ENCODE results near the gene GCLC. TPM values are rescaled to one million over a fixed set of nuclear protein-coding genes. Genes with fewer than 3 reads are reported as not detected.

Gene GCLC
- total RNA-seq, 1 experiment from 2014 or later = 37.2 TPM

GRCh38 chr6:53464483-53464882 is 80.4 kb downstream of the GCLC start:
- CTCF ChIA-PET = no interaction called here
- no peaks in the 10 kb centered on the region for H3K4me1 ChIP-seq (ENCODE audit: control insufficient read depth, insufficient read depth, low read length)
- no peak overlapping the region for H3K27ac ChIP-seq (ENCODE audit: low read length)
- H3K4me3 ChIP-seq (ENCODE audit: low read depth in 2 of 2, low read length in 2 of 2) = no peak overlapping the region
- ATAC-seq = no peak
- H3K36me3 ChIP-seq (ENCODE audit: control insufficient read depth, insufficient read depth, low read length) = no peaks in the 10 kb centered on the region
- no peaks in the 10 kb centered on the region for H3K27me3 ChIP-seq (ENCODE audit: control insufficient read depth, insufficient read depth, low read length)
- DNase-seq (ENCODE audit: low read depth, low spot score) = no peak
- POLR2A ChIA-PET = no interaction called here
- intact Hi-C loops (cut with micrococcal nuclease; ENCODE audit: unreplicated experiment) (no loop called here), in situ Hi-C loops (cut with HindIII; ENCODE audit: low pct_unique_long_range_greater_than_20kb, low sequenced_read_pairs) (no loop called here)
- no peaks in the 10 kb centered on the region for H3K9me3 ChIP-seq (ENCODE audit: control insufficient read depth, insufficient read depth, low read depth, low read length)
- BruUV-seq (replicated peaks) = no TSS peak
- no peak for TF ChIP-seq SIN3A (IDR thresholded peaks at IDR 0.05; ENCODE audit: borderline replicate concordance, insufficient read depth, low read depth, low read length)

GRCh38 chr6:53461696-53462095 is 83.2 kb downstream of the GCLC start:
- ChIA-PET CTCF (no interaction called here), POLR2A (no interaction called here)
- Histone ChIP-seq H3K27ac (ENCODE audit: low read length) (no peak overlapping the region), H3K27me3 (ENCODE audit: control insufficient read depth, insufficient read depth, low read length) (no peaks in the 10 kb centered on the region), H3K9me3 (ENCODE audit: control insufficient read depth, insufficient read depth, low read depth, low read length) (no peaks in the 10 kb centered on the region), H3K4me1 (ENCODE audit: control insufficient read depth, insufficient read depth, low read length) (no peaks in the 10 kb centered on the region), H3K36me3 (ENCODE audit: control insufficient read depth, insufficient read depth, low read length) (no peaks in the 10 kb centered on the region), H3K4me3 (ENCODE audit: low read depth in 2 of 2, low read length in 2 of 2) (no peak overlapping the region)
- no peak for ATAC-seq
- DNase-seq (ENCODE audit: low read depth, low spot score) = no peak
- no TSS peak for BruUV-seq (replicated peaks)
- intact Hi-C loops (cut with micrococcal nuclease; ENCODE audit: unreplicated experiment) = no loop called here
- TF ChIP-seq REST (IDR thresholded peaks at IDR 0.05; ENCODE audit: insufficient read depth in 1 of 2, low read depth in 2 of 2, low read length in 1 of 2) = no peak
- no peak for TF ChIP-seq SIN3A (IDR thresholded peaks at IDR 0.05; ENCODE audit: borderline replicate concordance, insufficient read depth, low read depth, low read length)
- no peak for TF ChIP-seq POLR2AphosphoS5 (IDR thresholded peaks at IDR 0.05; ENCODE audit: low read depth, low read length)
- no peak for TF ChIP-seq CTCF (IDR thresholded peaks at IDR 0.05)
- no peak for TF ChIP-seq TCF7L2 (IDR thresholded peaks at IDR 0.05; ENCODE audit: low read depth, low read length)
- in situ Hi-C loops (cut with HindIII; ENCODE audit: low pct_unique_long_range_greater_than_20kb, low sequenced_read_pairs) = no loop called here

GRCh38 chr6:53461041-53461656 is 83.8 kb downstream of the GCLC start:
- POLR2A ChIA-PET = no interaction called here
- Histone ChIP-seq H3K9me3 (ENCODE audit: control insufficient read depth, insufficient read depth, low read depth, low read length) (no peaks in the 10 kb centered on the region), H3K27ac (ENCODE audit: low read length) (no peak overlapping the region), H3K36me3 (ENCODE audit: control insufficient read depth, insufficient read depth, low read length) (no peaks in the 10 kb centered on the region), H3K27me3 (ENCODE audit: control insufficient read depth, insufficient read depth, low read length) (no peaks in the 10 kb centered on the region), H3K4me1 (ENCODE audit: control insufficient read depth, insufficient read depth, low read length) (no peaks in the 10 kb centered on the region), H3K4me3 (ENCODE audit: low read depth in 2 of 2, low read length in 2 of 2) (no peak overlapping the region)
- DNase-seq (ENCODE audit: low read depth, low spot score) (no peak), ATAC-seq (no peak)
- in situ Hi-C loops (cut with HindIII; ENCODE audit: low pct_unique_long_range_greater_than_20kb, low sequenced_read_pairs) (no loop called here), intact Hi-C loops (cut with micrococcal nuclease; ENCODE audit: unreplicated experiment) (no loop called here)
- no TSS peak for BruUV-seq (replicated peaks)
- CTCF ChIA-PET = no interaction called here
- TF ChIP-seq CTCF (IDR thresholded peaks at IDR 0.05) (no peak), SIN3A (IDR thresholded peaks at IDR 0.05; ENCODE audit: borderline replicate concordance, insufficient read depth, low read depth, low read length) (no peak), POLR2AphosphoS5 (IDR thresholded peaks at IDR 0.05; ENCODE audit: low read depth, low read length) (no peak), TCF7L2 (IDR thresholded peaks at IDR 0.05; ENCODE audit: low read depth, low read length) (no peak), REST (IDR thresholded peaks at IDR 0.05; ENCODE audit: insufficient read depth in 1 of 2, low read depth in 2 of 2, low read length in 1 of 2) (no peak)

Data from Panc1 (cell line).